ENCODE results near the gene CASTOR2. TPM values are rescaled to one million over a fixed set of nuclear protein-coding genes. Genes with fewer than 3 reads are reported as not detected.

CASTOR2 gene
- total RNA-seq, 6 experiments from 2014 or later: 2.1 to 10.2 (median 2.8) TPM

DNA sequence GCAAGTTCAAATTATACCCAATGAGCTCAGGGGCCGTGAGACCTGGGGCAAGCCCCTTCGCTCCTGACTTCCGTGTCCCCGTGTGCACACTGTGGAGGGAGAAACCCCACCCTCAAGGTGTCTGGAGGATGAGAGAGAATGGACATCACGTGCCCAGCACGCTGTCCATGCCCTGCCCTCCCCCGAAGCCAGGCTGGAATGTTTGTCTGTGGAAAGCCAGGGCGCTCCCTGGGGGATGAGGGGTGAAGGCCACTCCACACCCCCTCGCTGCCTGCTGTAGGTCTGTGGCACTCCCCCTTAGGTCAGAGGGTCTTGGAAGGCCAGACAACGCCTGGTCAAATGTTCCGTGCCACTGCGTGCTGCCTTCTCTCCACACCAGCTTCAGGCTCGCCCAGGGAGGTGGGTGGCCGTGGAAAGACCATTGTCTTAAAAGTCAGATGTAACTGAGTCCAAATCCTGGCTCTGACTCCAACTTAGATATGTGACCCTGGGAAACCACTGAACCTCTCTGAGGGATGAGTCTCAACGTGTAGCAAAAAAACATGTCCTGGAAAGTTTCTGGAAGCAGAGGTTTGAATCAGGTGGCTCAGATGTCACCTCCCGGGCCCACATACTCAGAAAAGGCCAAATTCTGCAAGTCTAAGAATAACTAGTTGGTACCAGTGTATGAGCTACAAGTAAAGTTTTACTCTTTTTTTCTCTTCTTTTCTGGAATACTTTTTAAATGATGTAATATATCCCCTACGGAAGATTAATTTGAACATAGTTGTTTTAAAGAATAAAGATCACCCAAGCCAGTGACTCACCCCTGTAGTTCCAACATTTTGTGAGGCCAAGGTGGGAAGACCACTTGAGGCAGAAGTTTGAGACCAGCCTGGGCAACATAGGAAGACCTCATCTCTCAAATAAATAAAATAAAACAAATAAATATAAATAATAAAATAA is 84.2 kb downstream of the CASTOR2 start:
- DNase-seq (no peak), ATAC-seq (no peak)
- intact Hi-C loops (cut with DNase I): no loop called here
- WGBS (ENCODE audit: insufficient coverage, low coverage, low lambda C conversion rate, missing lambda C conversion rate): 70% methylated on average over 7 of the region's 17 CpGs
- H3K27ac ChIP-seq: no peak overlapping the region
- TF ChIP-seq POLR2A (IDR thresholded peaks at IDR 0.05): no peak
- TF ChIP-seq, protein P1, sequence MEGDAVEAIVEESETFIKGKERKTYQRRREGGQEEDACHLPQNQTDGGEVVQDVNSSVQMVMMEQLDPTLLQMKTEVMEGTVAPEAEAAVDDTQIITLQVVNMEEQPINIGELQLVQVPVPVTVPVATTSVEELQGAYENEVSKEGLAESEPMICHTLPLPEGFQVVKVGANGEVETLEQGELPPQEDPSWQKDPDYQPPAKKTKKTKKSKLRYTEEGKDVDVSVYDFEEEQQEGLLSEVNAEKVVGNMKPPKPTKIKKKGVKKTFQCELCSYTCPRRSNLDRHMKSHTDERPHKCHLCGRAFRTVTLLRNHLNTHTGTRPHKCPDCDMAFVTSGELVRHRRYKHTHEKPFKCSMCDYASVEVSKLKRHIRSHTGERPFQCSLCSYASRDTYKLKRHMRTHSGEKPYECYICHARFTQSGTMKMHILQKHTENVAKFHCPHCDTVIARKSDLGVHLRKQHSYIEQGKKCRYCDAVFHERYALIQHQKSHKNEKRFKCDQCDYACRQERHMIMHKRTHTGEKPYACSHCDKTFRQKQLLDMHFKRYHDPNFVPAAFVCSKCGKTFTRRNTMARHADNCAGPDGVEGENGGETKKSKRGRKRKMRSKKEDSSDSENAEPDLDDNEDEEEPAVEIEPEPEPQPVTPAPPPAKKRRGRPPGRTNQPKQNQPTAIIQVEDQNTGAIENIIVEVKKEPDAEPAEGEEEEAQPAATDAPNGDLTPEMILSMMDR (IDR thresholded peaks at IDR 0.05): no peak
- H3K36me3 ChIP-seq: peaks cover 0 to 36% (median 11%) of the 10 kb centered on the region in 4 donors
- no peaks in the 10 kb centered on the region for H3K27me3 ChIP-seq
- H3K4me3 ChIP-seq: no peak overlapping the region
- peaks cover 0 to 4% (median 0%) of the 10 kb centered on the region in 4 donors for H3K4me1 ChIP-seq
- no peaks in the 10 kb centered on the region for H3K9me3 ChIP-seq

DNA sequence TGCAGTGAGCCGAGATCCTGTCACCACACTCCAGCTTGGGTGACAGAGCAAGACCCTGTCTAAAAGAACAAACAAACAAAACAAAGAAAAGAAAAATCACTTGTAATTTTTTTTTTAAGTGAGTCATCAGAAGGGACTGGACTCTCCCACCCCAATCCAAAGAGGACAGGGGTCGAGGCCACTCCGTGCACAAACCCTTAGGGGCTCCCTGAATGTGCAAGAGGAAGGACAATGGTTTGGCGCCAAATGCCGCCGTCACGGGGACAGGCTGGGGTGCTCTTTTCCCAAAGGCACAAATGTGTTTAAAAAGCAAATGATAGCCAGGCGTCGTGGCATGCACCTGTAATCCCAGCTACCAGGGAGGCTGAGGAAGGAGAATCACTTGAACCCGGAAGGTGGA is 85.3 kb downstream of the CASTOR2 start:
- Histone ChIP-seq H3K36me3 (peaks cover 0 to 47% (median 12%) of the 10 kb centered on the region in 4 donors), H3K4me3 (no peak overlapping the region), H3K4me1 (peaks cover 0 to 4% (median 0%) of the 10 kb centered on the region in 4 donors), H3K27me3 (no peaks in the 10 kb centered on the region), H3K27ac (no peak overlapping the region), H3K9me3 (no peaks in the 10 kb centered on the region)
- intact Hi-C loops (cut with DNase I): loop anchor here in 1 of 2 donors (10.0 kb wide), 1 partner anchor 55 kb away; no protein-coding TSS in a partner anchor
- ATAC-seq (no peak), DNase-seq (no peak)
- 82% methylated on average over 8 of the region's 10 CpGs for WGBS (ENCODE audit: insufficient coverage, low coverage, low lambda C conversion rate, missing lambda C conversion rate)
- TF ChIP-seq, protein P1 (IDR thresholded peaks at IDR 0.05): no peak

DNA sequence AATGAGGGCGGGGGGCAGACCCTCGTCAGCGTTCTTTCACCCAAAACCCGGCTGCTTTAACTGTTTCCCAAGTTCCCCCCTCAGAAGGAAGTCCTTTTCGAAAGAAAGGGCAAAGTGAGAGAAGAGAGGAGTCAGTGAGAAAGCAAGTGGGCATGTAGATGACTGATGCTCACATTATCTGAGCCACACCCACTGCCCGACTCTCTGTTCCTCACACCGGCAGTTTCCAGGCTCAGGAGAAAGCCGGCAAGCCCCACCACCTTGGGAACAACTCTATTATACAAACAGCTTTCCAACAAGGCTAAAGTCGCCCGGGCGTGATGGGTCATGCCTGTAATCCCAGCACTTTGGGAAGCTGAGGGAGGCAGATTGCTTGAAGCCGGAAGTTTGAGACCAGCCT is 86.0 kb downstream of the CASTOR2 start:
- TF ChIP-seq POLR2A (IDR thresholded peaks at IDR 0.05): no peak

DNA sequence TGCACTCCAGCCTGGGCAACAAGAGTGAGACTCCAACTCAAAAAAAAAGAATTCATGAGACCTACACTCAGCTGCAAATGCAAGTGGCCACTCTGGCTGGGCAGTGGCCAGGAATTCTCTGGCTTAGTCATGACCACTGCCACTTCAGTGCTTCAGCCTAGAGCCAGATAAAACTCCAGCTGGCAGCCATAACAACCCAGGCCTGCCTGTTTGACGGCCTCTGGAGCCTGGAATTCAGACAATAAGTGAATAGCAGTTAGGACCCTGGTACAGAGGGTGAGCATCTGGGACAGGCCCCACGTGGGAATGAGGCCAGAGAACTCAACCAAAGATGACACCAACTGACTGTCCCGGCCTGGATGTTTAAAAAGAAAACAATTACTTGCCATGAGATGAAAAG is 90.2 kb downstream of the CASTOR2 start:
- Histone ChIP-seq H3K27me3 (no peaks in the 10 kb centered on the region), H3K4me3 (no peak overlapping the region), H3K36me3 (peaks cover 0 to 83% (median 28%) of the 10 kb centered on the region in 4 donors), H3K4me1 (no peaks in the 10 kb centered on the region), H3K27ac (no peak overlapping the region), H3K9me3 (no peaks in the 10 kb centered on the region)
- ATAC-seq (no peak), DNase-seq (no peak)
- TF ChIP-seq, protein P1 (IDR thresholded peaks at IDR 0.05): no peak
- TF ChIP-seq POLR2A (IDR thresholded peaks at IDR 0.05): no peak
- WGBS (ENCODE audit: insufficient coverage, low coverage, low lambda C conversion rate, missing lambda C conversion rate): 62% methylated on average over 2 of the region's 3 CpGs
- intact Hi-C loops (cut with DNase I): loop anchor here in 1 of 2 donors (10.0 kb wide), 1 partner anchor 60 kb away; no protein-coding TSS in a partner anchor

More for the DNA sequence above, 86.0 kb downstream of the CASTOR2 start:
- Histone ChIP-seq H3K9me3 (no peaks in the 10 kb centered on the region), H3K27me3 (no peaks in the 10 kb centered on the region), H3K4me1 (peaks cover 0 to 4% (median 0%) of the 10 kb centered on the region in 4 donors), H3K27ac (no peak overlapping the region), H3K4me3 (no peak overlapping the region), H3K36me3 (peaks cover 0 to 54% (median 14%) of the 10 kb centered on the region in 4 donors)
- intact Hi-C loops (cut with DNase I): loop anchor here in 1 of 2 donors (10.0 kb wide), 1 partner anchor 56 kb away; no protein-coding TSS in a partner anchor
- DNase-seq (no peak), ATAC-seq (no peak)
- 85% methylated on average over 7 of the region's 12 CpGs for WGBS (ENCODE audit: insufficient coverage, low coverage, low lambda C conversion rate, missing lambda C conversion rate)

DNA sequence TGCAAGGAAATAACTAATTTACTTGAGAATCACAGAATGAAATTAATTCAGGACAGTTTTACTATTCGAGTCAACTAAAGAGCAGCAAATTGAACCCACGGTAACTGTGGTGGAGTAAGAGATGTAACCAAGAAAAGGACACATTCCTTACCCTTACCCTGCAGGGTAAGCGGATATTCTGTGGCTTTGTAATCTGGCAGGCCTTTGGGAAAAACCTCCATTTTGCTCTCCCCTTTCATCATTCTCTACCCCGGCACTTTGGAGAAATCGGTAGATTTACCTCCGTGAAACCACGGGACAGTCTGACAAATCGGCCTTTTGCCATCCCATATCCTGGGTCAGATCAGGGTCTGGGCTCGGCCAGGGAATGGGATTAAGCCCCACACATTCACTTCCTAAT is 90.7 kb downstream of the CASTOR2 start:
- intact Hi-C loops (cut with DNase I): loop anchor here in 1 of 2 donors (10.0 kb wide), 1 partner anchor 60 kb away; no protein-coding TSS in a partner anchor
- DNase-seq: no peak
- no peak for TF ChIP-seq POLR2A (IDR thresholded peaks at IDR 0.05)
- TF ChIP-seq, protein P1 (IDR thresholded peaks at IDR 0.05): no peak
- Histone ChIP-seq H3K4me1 (no peaks in the 10 kb centered on the region), H3K4me3 (no peak overlapping the region), H3K36me3 (peaks cover 0 to 87% (median 28%) of the 10 kb centered on the region in 4 donors), H3K27ac (no peak overlapping the region), H3K27me3 (no peaks in the 10 kb centered on the region), H3K9me3 (no peaks in the 10 kb centered on the region)
- WGBS (ENCODE audit: insufficient coverage, low coverage, low lambda C conversion rate, missing lambda C conversion rate): 93% methylated on average over 9 of the region's 9 CpGs
- ATAC-seq: no peak

Data from right lobe of liver (tissue), 6 donors.